NCI-H2107 treated with DMSO at 0.1 percent for 48 hours (cell line): Measurements from ENCODE around the gene ABHD15.

Experiments used
- DNase-seq: peaks from one replicate; lab custom pipeline; 2025; ENCODE audit not compliant: unreplicated experiment; lab: John Stamatoyannopoulos, UW

The ABHD15 gene

GRCh38 chr17:29595107-29595942 is 28.5 kb upstream of the ABHD15 start:
- no peak for DNase-seq

GRCh38 chr17:29594519-29595090 is 27.8 kb upstream of the ABHD15 start:
- no peak for DNase-seq

GRCh38 chr17:29593591-29594518 is 27.0 kb upstream of the ABHD15 start:
- DNase-seq, result no peak

- no peak for DNase-seq
These were observed 26.2 kb upstream of the ABHD15 start, which contains the start of gene ANKRD13B for GRCh38 chr17:29592850-29593551. ANKRD13B (plus strand) TSS chr17:29593132; CDS start chr17:29593622, 490 bp downstream.

GRCh38 chr17:29591737-29592608 is 25.1 kb upstream of the ABHD15 start:
- peak; percentile 82 for DNase-seq

GRCh38 chr17:29591146-29591736 is 24.4 kb upstream of the ABHD15 start:
- no peak for DNase-seq

GRCh38 chr17:29590411-29591145 is 23.7 kb upstream of the ABHD15 start:
- DNase-seq, result peak; percentile 46

GRCh38 chr17:29589524-29590410 is 22.9 kb upstream of the ABHD15 start, which contains the start of gene GIT1:
GIT1 (minus strand) TSS chr17:29589648; CDS start chr17:29589378, 270 bp downstream.
- DNase-seq, result peak; percentile 50

GRCh38 chr17:29588562-29589411 is 21.9 kb upstream of the ABHD15 start:
- no peak for DNase-seq

GRCh38 chr17:29588017-29588561 is 21.3 kb upstream of the ABHD15 start:
- no peak for DNase-seq

GRCh38 chr17:29587591-29587990 is 20.8 kb upstream of the ABHD15 start:
- DNase-seq, result no peak

- DNase-seq, result no peak
These were observed 20.0 kb upstream of the ABHD15 start for GRCh38 chr17:29586676-29587469.

- DNase-seq, result no peak
These were observed 18.4 kb upstream of the ABHD15 start for GRCh38 chr17:29585080-29585751.

GRCh38 chr17:29584452-29585079 is 17.7 kb upstream of the ABHD15 start:
- no peak for DNase-seq
